Stimulated activated CD4-positive, alpha-beta T cell treated with anti-CD3 and anti-CD28 coated beads, Interleukin-4, amount 100 ng/mL, for 1 hour (primary cell): ENCODE results near the gene LRBA.

Experiments used
- DNase-seq: peaks from one replicate; pipeline ENCODE4 v3.0.0-alpha.2; 2020

The LRBA gene

DNA sequence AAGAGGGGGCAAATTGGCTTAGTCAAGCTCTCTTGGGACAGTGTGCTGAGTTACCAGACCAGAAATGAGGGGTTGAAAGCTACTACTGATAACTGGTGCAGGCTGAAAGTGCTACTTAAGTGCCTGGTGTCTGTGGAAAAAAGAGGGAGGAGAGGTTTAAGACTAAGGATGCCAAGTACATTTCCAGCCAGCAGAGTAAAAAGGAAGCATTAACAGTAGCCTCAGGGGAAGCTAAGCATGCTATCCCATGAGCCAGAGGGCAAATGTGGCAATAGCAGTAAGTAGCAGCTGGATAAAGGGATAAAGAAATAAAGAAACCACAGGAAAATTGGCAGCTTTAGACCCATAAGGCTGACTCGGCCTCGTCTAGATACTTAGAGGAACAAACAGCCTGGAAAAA is 629.5 kb downstream of the LRBA start:
- no peak for DNase-seq

DNA sequence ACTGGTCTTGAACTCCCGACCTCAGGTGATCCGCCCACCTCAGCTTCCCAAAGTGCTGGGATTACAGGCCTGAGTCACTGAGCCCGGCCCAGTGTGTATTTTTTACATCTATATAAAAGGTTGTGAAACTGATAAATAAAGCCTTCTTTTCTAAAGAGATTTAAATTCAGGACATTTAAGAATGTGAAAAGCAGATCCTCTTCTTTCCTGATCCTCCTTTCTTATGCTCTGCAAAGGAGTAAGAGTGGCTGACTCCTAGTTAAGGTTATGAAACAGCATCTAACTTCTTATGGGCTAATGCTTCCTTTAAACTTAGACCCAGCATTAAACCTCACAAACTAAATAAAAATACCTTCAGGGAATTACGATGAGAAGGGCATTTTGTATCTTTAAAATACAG is 630.8 kb downstream of the LRBA start:
- no peak for DNase-seq

DNA sequence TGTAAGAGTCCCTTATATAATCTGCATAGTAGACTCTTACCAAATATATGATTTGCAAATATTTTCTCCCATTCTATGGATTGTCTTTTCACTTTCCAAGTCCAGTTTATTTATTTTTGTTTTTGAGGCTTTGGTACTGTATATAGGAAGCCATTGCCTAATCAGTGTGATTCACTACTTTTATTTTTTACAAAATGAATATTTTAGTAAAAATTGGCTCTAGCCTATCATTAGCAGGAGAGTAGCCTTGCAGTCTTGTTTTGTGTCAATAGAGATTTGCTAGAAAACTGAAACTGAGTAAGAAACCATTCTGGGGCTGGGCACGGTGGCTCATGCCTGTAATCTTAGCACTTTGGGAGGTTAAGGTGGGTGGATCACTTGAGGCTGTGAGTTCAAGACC is 633.1 kb downstream of the LRBA start:
- no peak for DNase-seq

GRCh38 chr4:150381609-150382008 is 633.5 kb downstream of the LRBA start:
- no peak for DNase-seq

- no peak for DNase-seq
These were observed 634.0 kb downstream of the LRBA start for GRCh38 chr4:150381036-150381435.

GRCh38 chr4:150379454-150379853 is 635.6 kb downstream of the LRBA start:
- DNase-seq = no peak

DNA sequence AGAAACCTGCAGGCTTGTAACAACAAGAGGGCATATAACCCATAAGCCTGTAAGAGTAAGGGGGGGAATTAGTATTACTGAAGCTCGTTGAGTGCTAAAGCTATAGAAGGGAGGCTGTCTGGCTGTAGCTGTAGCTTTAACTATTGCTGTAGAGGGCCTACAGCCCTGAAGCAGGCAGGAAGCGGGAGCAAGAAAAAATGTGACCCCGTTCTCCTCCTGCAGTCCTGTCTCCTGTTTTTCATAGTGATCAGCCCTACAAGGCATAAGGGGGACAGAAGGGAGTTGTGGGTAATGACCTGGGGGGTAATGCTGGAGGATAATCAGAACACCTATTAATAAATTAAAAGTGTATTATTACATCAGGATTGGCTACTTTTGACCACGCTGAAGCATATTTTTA is 640.1 kb downstream of the LRBA start:
- DNase-seq = no peak

GRCh38 chr4:150371869-150372268 is 643.2 kb downstream of the LRBA start:
- DNase-seq = no peak

DNA sequence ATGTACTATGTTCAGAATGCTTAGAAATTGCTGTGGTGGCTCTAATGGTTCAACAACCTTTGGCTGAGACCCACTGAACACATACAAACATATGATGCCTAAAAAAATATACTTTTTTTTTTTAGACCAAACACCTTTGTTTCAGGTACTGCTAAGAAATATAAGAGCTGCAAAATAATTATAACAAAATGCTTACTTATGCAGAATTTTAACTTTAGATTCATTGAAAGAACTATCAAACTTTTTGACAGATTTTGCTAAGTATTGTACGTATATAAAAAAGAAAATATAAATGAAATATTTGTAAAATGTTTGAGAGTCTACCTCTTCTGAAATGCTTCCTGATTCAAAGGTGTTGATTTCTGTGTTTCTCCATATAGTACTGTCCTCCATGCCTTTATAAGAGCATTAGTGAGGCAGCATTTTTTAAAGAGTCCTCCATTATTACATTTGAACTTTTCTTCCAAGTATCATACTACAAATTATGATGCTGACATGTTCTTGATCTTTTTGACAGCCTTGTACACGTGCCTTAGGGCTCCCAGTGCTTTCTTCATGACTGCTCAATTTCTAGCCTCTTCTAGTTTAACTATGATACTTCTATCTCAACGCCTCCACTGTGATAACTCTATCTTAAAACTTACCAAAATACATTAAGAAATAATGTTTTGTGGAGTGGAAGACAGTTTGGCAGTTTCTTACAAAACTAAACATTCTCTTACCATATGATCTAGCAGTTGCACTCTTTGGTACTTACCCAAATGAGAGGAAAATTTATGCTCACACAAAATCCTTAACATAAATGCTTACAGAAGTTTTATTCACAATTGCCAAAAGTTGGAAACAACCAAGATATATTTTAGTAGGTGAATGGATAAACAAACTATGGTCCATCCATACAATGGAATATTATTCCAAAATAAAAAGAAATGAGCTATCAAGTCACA is 645.4 kb downstream of the LRBA start:
- DNase-seq = no peak

- no peak for DNase-seq
These were observed 646.4 kb downstream of the LRBA start for GRCh38 chr4:150368667-150369066.

- no peak for DNase-seq
These were observed 647.8 kb downstream of the LRBA start for GRCh38 chr4:150367326-150367725.

- no peak for DNase-seq
These were observed 648.5 kb downstream of the LRBA start for GRCh38 chr4:150366487-150366999.

DNA sequence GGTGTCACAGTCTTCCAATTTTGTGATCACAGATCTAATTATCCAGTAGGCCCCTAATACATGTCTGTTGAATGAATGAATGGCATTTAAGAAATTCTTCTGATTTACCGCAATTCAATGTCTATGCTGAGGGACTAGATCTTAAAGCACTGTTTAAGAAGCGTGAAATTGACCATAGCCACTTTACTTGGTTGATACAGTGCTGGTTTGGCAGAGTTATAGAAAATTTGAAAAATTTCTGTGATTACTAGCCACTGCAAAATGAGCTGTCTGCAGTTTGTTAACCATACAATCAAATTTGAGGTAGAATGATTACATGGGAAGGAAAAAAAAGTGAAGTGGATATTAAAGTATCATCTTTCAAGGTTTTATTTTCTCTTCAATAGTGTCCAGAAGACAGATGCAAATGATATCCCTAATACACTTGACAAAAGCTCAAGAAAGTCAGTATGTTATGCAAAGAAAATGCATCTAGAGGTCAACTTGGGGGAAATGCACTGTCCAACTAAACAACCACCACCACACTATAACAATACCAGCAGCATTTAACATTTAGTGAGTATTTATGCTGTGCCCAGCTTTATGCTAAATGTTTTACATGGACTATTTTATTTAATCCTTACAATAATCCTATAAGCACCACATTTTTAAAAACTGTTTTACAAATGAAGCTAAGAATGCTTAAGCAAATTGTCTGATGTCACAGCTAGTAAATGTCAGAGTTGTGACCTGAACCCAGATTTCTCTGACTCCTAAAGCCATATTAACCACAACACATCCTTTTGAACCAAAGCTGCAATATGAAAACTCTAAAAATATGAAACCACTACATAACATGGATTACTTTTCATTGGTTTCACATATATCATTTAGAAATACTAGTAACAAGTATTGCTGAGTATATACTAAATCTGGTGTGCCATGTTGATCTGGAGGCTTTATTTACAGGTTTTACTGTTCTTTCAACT is 651.1 kb downstream of the LRBA start:
- no peak for DNase-seq

DNA sequence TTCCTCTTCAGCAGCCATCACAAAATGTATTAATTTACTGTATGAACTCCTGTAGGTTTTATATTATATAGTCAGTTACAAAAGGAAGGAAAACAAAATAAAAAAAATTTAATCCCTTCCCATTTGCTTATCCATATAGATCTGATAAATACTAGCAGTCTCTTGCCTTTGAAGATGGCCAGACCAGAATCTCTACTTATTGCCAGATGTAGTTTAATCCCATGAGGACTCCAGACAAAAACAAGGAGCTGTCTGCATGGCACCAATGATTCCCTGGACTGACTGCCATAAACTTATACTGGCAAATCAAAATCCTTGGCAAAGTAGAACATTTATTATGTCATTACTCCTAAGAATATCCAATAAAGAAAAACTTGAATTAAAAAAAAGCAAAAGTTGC is 656.4 kb downstream of the LRBA start:
- no peak for DNase-seq

GRCh38 chr4:150357829-150358228 is 657.3 kb downstream of the LRBA start:
- no peak for DNase-seq

GRCh38 chr4:150355858-150356455 is 659.1 kb downstream of the LRBA start:
- DNase-seq = no peak

- no peak for DNase-seq
These were observed 659.7 kb downstream of the LRBA start for GRCh38 chr4:150355418-150355817.

DNA sequence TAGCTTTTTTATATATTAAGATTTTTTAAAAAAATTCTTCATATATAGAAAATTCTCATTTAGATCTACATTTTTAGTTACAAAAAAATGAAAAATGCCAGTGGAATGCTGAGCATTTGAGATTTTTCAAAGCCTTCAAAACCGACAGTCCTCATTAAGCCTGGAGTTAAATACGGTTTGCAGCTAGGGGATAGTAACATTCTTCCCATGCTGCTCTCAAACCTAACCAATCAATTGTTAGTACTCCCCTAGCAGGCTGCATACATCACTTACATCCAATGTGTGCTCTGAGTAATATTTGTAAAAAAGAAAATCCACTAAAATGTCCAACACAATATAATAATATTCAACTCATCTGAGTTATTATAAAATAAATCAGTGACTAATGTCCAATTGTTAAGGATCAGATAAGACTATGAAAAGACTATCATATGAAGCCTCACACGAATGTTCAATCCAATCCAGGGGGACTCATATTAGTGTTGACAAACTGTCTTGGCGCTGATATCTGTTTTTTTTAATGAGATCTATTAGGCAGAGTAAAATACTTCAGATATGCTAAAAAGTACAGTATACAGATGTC is 660.8 kb downstream of the LRBA start:
- DNase-seq = no peak

DNA sequence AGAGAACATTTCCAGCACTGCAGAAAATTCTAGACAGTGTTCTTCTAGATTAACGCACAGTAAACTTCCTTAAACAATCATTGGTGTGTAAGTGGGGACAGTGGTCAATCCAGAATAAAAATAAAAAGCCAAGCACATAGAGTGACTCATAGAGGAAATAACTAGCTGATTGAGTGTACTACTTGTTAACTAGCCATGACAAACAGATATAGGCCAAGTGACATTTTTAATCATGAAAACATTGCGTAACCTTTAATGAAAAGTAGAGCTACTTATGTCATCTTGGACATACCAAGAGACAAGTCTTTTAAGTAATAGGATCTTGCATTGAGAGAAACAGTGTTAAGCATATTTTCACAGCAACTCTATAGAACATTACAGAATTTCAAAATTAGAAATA is 667.0 kb downstream of the LRBA start:
- no peak for DNase-seq

DNA sequence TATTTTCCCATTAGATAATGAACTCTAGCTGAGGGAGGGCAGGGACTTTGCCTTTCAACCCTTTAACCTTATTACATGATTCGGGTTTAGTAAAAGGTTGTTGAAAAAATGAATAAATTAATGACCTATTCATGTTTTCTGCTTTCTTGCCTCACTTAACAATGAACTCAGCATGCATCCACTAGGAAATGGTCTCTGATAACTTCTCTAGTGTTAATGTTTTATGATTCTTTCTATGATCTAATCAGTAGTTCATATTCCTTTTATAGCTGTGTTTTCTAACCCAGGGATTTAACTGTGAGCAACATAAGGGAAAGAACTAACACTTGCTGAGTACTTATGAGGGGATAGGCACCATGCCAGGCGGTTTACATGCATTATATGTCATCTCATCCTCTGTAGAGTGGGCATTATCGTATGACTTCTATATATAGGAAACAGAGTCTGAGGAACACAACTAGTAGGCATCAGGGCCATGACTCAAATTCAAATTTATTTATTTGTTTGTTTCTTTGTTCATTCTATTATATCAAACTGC is 669.8 kb downstream of the LRBA start:
- no peak for DNase-seq

DNA sequence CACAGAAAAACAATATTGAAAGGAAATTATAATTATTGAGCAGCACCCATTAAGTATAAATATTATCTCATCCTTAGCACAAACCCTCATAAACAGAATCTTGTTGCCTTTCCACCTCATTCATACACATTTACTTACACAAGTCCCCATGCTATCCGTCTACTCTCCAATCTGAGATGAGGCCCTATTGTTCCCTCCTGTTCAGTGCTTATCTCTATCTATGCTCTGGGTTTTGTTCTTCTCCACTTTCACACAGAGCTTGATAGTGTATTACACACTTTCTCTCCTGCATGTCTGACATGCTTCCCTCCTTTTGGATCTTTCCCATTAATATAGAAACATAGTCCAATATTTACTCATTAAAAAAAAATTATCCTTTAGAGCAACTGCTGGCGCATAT is 671.3 kb downstream of the LRBA start:
- DNase-seq = no peak

GRCh38 chr4:150342945-150343344 is 672.1 kb downstream of the LRBA start:
- DNase-seq = no peak
